Mucosa of descending colon (tissue), 3 donors: Measurements from ENCODE around the gene BCL2. TPM values are rescaled to one million over a fixed set of nuclear protein-coding genes. Genes with fewer than 3 reads are reported as not detected.

Experiments used
- ATAC-seq: fragments of 200-7000 bp; cut with Tn5 transposase; one replicate; pipeline ENCODE4 v1.9.1; 2020; ENCODE audit warnings: mild to moderate bottlenecking, moderate library complexity
- DNase-seq, 3 donors: peaks; one replicate each; pipeline ENCODE4 v3.0.0-alpha.2; 2020
- H3K36me3 ChIP-seq: fragments of 200-600 bp; one replicate; pipeline ENCODE4 v1.8.0; 2021; ENCODE audit warnings: low read depth, mild to moderate bottlenecking
- H3K4me1 ChIP-seq: fragments of 200-600 bp; one replicate; pipeline ENCODE4 v1.8.0; 2021; ENCODE audit warnings: low read depth, mild to moderate bottlenecking
- H3K4me3 ChIP-seq: fragments of 200-600 bp; one replicate; pipeline ENCODE4 v1.8.0; 2021; ENCODE audit warnings: mild to moderate bottlenecking
- H3K9me3 ChIP-seq: fragments of 200-600 bp; one replicate; pipeline ENCODE4 v1.8.0; 2021; ENCODE audit warnings: mild to moderate bottlenecking
- intact Hi-C, 2 donors: fragments of 100-400 bp; cut with DNase I in 1 of 2; cut with micrococcal nuclease in 1 of 2; formaldehyde crosslinking; loops; one replicate each; pipeline versions ENCODE4 v1.11.0 to v1.11.1; 2022; cut with DNase I, micrococcal nuclease
- total RNA-seq, 3 donors: library from RNA; stranded (reverse); fragmentation: NEBNext Ultra II Directional in 2 of 3; extraction: Animal tissue kit (Norgen Biotek cat#: 25700) in 2 of 3; gene quantifications; one replicate each; pipeline versions ENCODE4 v1.2.1 to v1.2.4, GENCODE V29; 2021 to 2023
- TF ChIP-seq, protein P1 (sequence below): fragments of 200-600 bp; IDR thresholded peaks from one replicate; pipeline ENCODE4 v1.8.0; 2022; ENCODE audit warnings: antibody characterized with exemption, mild to moderate bottlenecking
- donor health status: DM: no; HTN: no; CAD: no; lungs with moderate emphysema.
- donor health status: DM: no; HTN: no; CAD: no.
- donor health status: DM: no; HTN: yes; CAD: no.

BCL2 gene
- total RNA-seq, 3 donors from 2014 or later: 17.7 to 25.7 (median 20.5) TPM

DNA sequence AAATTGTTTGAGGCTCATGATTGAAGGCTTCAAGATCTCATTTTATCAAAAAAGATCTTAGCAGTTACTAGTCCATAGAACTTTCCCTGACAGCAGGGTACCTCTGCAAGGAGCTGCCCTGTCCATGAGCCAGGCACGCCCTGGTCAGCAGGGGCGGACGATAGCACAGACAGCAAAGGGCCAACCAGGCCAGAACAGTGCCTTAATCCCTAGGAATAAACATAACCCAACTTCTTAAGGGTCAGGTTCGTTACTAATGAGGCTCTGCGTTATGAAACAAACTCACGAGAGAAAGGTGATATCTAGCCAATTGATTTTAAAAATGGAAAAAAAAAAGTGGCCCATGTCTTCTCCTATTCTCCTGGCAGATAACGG lies 59.2 kb downstream of the BCL2 start:
- Histone ChIP-seq H3K36me3 (no peaks in the 10 kb centered on the region), H3K9me3 (no peaks in the 10 kb centered on the region), H3K4me1 (peaks cover 5% of the 10 kb centered on the region), H3K4me3 (no peak overlapping the region)
- DNase-seq: no peak
- TF ChIP-seq, protein P1, sequence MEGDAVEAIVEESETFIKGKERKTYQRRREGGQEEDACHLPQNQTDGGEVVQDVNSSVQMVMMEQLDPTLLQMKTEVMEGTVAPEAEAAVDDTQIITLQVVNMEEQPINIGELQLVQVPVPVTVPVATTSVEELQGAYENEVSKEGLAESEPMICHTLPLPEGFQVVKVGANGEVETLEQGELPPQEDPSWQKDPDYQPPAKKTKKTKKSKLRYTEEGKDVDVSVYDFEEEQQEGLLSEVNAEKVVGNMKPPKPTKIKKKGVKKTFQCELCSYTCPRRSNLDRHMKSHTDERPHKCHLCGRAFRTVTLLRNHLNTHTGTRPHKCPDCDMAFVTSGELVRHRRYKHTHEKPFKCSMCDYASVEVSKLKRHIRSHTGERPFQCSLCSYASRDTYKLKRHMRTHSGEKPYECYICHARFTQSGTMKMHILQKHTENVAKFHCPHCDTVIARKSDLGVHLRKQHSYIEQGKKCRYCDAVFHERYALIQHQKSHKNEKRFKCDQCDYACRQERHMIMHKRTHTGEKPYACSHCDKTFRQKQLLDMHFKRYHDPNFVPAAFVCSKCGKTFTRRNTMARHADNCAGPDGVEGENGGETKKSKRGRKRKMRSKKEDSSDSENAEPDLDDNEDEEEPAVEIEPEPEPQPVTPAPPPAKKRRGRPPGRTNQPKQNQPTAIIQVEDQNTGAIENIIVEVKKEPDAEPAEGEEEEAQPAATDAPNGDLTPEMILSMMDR: no peak
- intact Hi-C loops: no loop called here
- ATAC-seq: no peak

DNA sequence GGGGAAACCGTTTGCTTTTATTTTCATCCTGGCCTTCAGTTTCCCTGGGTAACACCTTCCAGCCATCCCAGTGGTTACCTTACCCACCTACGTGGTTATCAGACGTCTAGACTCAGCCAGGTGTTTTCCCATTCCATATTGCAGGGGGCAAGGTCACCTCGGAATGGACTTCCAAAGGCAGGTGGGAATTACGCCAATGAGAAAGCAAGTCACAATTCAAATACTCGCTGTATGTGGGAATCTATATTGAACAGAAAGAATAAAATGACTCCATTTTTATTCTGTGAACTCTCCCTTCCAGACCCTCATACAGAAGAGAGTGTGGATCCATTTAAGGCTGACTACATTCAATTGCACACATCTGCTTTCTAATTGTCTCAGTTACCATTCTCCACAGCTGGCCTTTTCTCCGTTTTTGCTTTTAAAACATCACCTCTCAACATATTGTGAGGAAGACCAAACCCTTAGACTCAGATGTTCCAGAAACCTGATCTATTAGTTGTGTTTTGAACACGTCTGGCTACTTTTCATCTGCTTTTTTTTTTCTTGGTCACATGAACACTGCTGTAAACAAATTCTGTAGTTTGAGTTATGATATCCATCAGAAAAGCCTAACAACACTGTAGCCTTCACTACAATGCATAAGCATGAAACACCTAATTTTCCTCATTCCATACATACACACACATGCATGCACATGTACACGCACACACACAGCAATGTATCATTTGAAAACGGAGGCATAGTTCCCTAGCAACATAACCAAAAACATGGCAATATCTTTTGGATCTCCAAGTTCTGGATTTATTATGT lies 59.8 kb downstream of the BCL2 start:
- no peak for DNase-seq
- intact Hi-C loops: loop anchor here in 1 of 2 donors (10.0 kb wide), 1 partner anchor 55 kb away; the partner anchor contains the start of gene BCL2
- no peaks in the 10 kb centered on the region for H3K36me3 ChIP-seq
- TF ChIP-seq, protein P1: no peak
- H3K9me3 ChIP-seq: no peaks in the 10 kb centered on the region
- ATAC-seq: peak; percentile 11
- no peaks in the 10 kb centered on the region for H3K4me1 ChIP-seq
- H3K4me3 ChIP-seq: no peak overlapping the region

DNA sequence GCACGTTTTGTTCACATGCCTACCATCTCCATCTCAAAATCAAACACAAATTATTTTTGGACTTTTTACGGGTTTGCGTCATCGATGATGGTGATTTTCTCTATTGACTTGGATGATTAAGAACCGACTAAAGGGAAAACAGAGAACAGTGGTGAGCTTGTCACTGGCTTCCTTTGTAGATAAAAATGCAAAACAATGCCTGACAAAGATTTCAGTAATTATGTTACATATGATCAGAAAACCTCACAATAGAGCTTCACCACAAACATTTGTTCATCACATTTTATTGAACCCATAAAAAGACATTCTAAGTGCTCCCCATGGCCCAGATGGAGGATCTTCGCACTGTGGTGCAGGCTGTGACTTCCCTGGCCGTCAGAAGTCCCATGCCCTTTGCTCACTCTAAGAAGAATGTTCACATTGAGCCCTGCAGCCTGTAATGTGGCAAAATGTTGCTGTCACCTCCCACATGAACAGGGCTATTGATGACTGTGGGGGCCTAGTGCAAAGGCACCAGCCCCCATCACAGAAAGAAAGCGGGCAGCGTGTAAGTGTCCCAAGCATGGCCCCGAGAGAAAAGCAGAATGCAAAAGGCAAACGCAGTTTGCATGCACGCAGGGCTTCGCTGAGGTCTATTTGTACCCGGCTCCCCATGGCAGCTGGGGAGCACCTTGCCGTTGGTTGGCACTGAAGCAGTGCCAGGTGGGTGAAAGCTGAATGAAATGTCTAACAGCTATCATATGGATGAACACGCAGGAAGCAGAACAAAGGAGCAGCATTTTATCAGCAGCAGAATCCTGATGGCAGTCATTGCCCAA lies 60.6 kb downstream of the BCL2 start:
- intact Hi-C loops: loop anchor here in 1 of 2 donors (10.0 kb wide), 1 partner anchor 56 kb away; the partner anchor contains the start of gene BCL2
- Histone ChIP-seq H3K4me1 (no peaks in the 10 kb centered on the region), H3K9me3 (no peaks in the 10 kb centered on the region), H3K36me3 (no peaks in the 10 kb centered on the region), H3K4me3 (no peak overlapping the region)
- TF ChIP-seq, protein P1: no peak
- DNase-seq (no peak), ATAC-seq (peak; percentile 22)

DNA sequence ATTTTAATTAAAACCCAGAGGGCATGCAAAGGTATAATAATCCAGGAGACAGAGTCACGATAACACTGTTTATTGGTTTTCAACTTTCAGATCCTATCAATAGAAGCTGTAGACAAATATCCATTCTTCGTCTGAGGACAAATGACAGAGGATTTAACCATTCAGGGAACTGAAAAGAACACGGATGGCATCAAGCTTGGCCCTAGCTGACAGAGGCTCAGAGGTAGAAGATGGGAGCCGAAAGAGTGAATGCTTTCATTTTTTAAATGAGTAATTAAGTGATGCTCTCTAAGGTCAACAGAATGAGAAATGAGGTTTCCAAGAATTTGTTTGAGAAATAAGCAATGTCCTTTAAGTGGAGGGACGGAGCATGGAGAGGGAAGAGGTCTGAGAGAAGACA lies 62.1 kb downstream of the BCL2 start:
- TF ChIP-seq, protein P1: no peak
- intact Hi-C loops: loop anchor here in 1 of 2 donors (10.0 kb wide), 1 partner anchor 57 kb away; the partner anchor contains the start of gene BCL2
- H3K4me3 ChIP-seq: no peak overlapping the region
- H3K36me3 ChIP-seq: no peaks in the 10 kb centered on the region
- DNase-seq (no peak), ATAC-seq (no peak)
- H3K9me3 ChIP-seq: no peaks in the 10 kb centered on the region
- peaks cover 13% of the 10 kb centered on the region for H3K4me1 ChIP-seq

DNA sequence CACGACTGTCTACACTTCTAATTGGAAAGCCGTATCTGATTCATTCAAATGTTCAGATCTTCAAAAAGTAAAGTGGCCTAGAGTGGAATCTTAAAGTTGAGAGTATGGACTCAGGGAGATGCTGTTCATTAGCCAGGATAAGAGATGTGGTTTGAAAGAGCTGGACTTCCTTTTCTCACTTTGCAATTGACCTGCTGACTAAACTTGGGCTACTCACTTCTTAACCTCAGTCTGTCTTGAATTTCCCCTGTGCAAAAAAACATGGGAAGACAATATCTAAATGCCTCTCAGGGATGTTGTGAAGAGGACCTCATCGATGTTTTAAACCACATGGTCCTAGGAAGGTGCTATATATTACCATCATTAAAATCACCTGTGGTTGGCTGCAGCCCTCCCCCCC lies 64.1 kb downstream of the BCL2 start:
- H3K4me1 ChIP-seq: peaks cover 22% of the 10 kb centered on the region
- DNase-seq (no peak), ATAC-seq (no peak)
- intact Hi-C loops: loop anchor here in 1 of 2 donors (10.0 kb wide), 1 partner anchor 59 kb away; the partner anchor contains the start of gene BCL2
- no peak overlapping the region for H3K4me3 ChIP-seq
- no peaks in the 10 kb centered on the region for H3K36me3 ChIP-seq
- H3K9me3 ChIP-seq: no peaks in the 10 kb centered on the region
- TF ChIP-seq, protein P1: no peak
